GM18873 (cell line): ENCODE data around the gene DEXI.
"Not testable (repeated sequence)": the region's sequence is repeated elsewhere in the genome, so short reads cannot be mapped to it uniquely, and the experiment has no call there.

Experiments used
- ATAC-seq: cut with Tn5 transposase; IDR thresholded peaks from one replicate; pipeline ENCODE4 v1.9.1; 2021; ENCODE audit warnings: mild to moderate bottlenecking, moderate library complexity, moderate number of reproducible peaks; ENCODE audit not compliant: unreplicated experiment, low FRiP score

The DEXI gene

DNA sequence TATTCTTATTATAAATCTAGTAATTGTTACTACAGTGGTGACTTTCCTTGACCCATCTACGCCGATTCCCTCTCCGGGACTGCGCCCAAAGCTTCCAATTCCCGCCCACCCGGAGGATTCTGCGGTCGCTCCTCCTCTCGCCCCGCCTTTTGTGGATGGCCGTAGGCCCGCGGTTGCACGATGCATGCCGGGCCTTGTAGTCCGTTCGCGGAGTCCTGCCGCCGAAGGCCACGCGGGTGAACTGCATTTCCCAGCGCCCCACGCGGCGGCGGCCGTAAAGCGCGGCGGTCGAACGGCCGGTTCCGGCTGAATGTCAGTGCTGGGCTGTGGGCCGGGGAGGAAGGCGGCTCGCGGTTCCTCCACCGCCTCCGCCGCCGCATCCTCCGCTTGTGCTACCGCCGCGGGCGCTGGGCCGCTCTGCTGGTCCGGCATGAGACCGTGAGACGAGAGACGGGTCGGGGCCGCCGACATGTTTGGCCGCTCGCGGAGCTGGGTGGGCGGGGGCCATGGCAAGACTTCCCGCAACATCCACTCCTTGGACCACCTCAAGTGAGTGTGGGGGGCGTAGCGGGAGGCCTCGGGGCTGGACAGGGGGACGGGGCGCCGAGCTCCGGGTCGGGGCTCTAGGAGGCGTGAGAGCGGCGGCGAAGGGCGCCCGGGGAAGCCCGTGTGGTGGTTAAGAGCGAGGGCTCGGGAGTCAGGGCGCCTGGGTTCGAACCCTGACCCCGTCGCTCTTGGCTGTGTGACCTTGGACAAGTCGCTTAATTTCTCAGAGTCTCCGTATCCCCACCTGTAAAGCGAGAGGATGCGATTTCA, 2.2 kb upstream of the DEXI start, which contains the start of gene CLEC16A:
Gene CLEC16A, plus strand, starts transcription at position 316 of the 816 bp plus-strand sequence. Its CDS starts 154 bp downstream, at position 470.
- peak; percentile 62 for ATAC-seq

- no peak for ATAC-seq
Measured at GRCh38 chr16:10943064-10943353, 741 bp upstream of the DEXI start.

DNA sequence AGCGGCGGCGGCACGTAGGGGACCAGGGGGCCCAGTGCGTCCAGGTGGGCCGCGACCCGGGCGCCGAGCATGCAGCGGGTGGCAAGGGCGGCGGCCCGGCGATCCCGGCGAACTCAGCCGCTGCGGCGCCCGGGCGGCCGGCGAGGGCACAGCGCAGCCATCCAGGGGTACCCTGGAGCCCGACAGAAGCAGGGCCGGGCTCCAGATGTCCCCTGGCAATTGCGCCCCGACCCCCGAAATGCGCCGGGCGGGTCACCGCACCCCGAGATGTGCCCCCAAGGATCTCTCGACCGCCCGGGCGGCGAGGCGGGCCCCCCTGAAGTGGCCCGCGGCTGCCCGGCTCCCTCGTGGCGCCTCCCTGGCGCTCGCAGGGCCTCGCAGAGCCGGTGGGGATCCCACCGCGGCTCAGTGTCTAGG, 325 bp downstream of the DEXI start:
- not testable (repeated sequence) for ATAC-seq

- ATAC-seq = no peak
Measured at GRCh38 chr16:10941127-10941933, 938 bp downstream of the DEXI start.

DNA sequence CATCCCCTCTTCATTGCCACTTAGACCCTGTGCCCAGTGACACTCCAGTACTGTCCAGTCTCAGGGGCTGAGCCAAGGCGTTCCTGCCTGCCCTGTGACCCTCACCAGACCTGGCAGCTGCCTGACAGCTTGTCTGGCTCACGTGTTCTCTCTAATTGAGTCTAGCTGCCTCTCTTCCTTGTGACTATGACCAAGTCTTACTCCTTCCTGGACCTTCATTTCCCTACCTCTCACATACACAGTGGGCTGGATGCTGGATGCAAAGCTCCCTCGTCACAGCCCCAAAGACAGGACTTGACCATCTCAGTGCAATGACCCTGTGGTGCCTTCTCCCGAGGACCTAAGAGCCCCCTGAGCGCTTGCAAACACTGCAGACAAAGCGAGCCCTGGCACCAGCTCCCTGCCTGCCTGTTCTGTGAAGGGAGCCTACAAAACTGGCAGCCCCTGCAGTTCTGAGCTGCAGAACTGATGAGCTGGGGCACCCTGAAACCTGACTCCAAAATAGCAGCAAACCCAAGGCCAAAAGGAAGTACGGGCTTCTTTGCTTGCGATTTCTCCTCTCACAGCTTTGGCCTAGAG, 1.7 kb downstream of the DEXI start:
- ATAC-seq = no peak

DNA sequence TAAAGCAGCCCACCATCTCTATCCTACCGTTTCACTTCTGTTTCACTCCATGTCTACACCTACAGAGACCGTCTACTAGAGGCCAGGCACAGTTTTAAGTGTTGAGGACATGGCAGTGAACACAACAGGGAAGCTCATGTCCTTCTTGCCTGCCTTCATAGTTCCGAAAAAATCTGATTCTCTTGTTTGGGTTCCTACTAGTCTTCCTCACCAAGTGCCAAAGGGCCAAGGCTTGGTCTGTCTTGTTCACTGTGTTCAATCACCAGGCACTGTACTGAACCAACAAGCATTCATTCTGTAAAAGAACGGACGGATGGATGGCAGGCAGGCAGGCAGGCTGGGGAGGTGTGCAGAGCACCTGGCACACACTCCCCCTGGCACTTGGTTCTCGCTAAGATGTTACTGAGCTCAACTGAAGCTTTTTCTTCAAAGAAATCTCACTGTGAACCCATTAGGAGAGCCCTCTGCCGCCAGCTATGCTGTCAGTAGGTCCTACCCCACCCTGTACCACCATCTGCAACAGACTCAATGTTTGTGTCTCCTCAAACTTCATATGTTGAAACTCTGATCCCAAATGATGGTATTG, 2.5 kb downstream of the DEXI start:
- ATAC-seq = no peak

- ATAC-seq = no peak
Measured at GRCh38 chr16:10938796-10939648, 3.2 kb downstream of the DEXI start.

DNA sequence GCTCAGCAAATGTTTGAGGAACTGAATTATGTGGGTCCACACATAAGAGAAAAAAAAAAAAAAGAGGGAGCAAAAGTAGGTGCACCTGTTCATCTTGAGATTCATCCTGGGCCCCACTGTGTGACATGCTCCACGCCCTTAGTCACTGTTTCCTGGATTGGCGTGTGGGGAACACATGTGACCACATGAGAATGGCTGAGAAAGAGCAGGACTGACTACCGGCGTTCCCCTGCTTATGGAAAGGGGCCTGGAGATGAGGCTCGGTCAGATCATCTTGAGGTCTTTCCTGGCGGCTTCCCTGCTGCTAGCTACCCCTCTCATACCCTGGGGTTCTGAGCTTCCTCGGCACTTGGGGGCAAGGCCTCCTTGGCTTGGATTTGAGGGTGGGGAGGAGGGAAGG, 3.9 kb downstream of the DEXI start:
- no peak for ATAC-seq

DNA sequence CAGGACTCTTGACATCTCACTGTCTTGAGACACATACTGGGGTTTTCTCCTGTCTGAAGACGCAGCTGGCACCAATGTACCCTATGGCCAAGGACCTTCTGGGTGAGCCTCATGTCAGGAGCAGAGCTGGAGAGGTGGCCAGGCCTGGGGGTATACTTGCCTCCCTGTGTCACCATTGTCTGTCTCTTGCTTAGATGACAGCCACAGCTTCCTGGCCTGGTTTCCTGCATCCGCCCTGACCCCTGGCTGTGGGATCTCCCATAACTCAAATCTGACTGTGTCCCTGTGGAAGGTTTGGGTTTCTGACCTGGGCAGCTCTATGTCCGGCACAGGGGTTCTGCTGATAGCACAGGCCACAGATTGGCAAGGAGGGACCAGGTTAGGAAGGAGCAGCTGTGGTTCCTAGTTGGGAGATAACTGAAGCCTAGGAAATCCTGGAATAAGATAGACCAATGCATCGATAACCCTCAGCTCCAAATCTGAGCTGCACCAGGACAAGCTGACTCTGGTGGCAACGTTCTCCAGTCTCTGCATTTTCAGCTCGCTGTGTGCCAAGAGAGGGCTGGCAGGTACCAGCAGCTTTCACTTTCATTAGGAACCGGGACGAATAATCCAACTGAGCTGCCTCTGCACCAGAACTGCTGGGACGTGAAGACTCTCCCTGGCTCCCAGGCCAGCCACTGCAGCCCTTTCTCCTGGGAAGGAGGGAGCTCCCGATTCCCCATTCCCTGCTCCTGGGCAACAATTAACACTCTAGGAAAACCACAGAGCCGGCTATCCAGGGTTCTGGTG, 5.0 kb downstream of the DEXI start:
- no peak for ATAC-seq

- ATAC-seq = no peak
Measured at GRCh38 chr16:10936272-10936984, 5.8 kb downstream of the DEXI start.

GRCh38 chr16:10935226-10935915, 6.9 kb downstream of the DEXI start:
- no peak for ATAC-seq

GRCh38 chr16:10934325-10935107, 7.8 kb downstream of the DEXI start:
- no peak for ATAC-seq

DNA sequence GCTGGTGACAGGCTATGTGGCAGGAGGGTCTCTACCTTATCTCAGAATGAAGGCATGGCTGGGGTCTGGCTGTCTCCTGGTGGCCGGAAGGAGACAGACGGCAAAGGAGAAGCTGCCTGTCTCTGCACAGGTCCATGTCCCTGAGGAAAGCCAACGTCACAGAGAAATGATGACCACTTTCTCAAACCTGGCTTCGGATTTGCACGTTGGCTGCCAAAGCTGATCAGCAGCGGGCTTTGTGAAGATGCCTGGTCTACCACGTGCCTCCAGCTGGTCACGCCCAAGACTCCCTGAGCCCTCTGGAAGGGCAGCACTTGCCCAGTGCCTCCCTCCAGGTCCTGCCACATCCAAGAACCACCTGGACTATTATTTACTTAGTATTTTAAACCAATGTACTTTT, 8.4 kb downstream of the DEXI start:
- ATAC-seq = no peak

DNA sequence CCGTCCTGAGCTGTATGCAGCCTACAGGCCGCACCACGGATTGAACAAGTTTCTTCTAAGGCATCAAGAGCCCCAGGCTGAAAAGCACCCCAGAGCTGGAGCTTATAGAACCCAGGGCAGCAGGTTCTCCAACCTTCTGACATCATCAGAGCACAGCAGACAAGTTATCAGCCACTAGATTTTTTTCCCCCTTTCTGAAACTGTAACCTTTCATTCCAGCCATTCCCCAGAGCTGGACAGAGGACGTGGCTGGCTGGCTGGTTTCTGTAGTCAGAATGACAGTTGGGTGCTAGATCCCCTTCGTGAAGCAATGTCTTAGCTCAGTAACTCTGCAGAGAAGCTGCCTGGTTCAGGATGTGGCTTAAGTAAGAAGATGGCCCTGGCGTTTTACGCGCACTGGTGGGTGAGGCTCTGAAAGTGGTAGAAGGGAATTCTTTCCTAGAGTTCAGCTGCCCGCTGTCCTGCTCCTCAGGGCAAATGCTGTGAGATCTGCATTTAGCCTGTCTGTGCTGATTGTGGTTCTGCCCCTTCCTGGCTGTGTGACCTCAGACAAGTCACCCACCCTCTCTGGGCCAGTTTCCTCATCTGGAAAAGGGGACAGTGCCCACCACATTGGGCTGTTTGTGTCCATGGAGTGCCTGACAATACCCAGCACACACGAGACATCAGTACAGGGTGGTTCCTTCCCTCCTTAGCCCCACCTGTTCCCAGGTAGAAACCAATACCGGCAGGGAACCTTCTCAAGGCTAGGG, 9.1 kb downstream of the DEXI start:
- ATAC-seq = no peak

DNA sequence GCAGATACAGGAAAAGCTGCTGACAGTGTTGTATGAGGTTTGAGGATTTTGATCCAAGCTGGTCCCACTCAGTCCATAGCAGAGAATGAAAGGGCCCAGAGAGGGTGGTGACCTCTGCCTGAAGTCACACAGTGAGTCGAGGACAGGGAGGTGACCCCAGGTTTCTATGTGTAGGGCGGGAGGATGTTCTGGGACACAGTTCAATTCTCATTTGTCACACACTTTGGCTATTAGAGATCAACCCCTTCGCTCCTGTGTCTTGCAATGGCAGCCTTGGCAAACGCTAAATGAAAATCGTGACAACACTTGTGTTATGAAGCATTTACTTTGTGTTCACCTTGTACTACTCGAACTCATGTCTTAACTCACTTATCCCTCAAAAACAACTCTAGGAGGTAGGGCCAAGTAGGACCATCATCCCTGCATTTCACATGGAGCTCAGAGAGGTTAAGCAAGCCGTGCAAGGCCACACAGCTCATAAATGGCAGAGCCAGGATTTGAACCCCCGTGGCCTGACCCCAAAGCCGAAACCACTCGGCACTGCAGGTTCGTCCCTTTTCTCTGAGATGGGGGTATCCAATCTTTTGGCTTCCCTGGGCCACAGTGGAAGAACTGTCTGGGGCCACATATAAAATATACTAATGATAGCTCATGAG, 10.2 kb downstream of the DEXI start:
- no peak for ATAC-seq

DNA sequence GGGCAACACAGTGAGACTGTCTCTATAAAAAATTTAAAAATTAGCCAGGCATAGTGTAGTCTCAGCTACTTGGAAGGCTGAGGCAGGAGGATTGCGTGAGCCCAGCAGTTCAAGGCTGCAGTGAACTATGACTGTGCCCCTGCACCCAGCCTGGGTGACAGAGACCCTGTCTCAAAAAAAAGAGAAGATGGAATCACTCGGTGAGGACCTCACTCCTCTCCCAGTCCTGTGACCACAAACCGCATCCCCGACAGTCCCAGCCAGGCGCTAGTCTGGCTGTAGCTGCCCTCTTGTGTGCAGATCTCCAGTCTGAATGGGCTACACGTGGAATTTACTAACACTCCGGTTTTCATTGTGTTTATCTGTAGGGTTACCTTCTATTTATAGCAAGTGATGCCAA, 11.1 kb downstream of the DEXI start:
- no peak for ATAC-seq
